ENCODE measurements around the gene HSPB7.

HSPB7 gene

GRCh38 chr1:15975805-15976680 is 41.8 kb downstream of the HSPB7 start, which contains the start of gene ZBTB17:
Gene ZBTB17, minus strand, starts transcription at chr1:15976101. Its CDS starts 27,606 bp downstream, at chr1:15948495.
- DNase-seq (ENCODE audit: low read depth), result peak; percentile 94

DNA sequence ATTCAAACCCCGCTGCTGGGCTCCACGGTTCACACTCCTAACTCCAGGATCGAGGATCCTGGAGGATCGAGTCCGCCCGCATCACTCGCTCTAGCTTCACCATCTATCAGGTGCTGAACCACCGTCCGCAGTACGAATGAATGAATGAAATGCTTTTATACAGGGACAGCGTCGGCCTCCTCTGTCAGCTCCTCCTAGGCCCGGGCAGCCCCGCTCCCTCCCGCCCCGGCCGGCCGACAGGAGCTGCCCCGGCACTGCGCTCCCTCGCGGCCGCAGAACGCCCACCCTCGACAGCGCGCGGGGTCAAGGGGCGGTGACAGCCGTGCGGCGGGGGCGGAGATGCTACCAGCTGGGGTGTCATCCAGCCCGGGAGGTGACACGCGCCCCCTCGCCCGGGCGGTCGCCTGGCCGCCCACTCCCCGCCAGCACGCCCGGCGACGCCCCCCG is 42.5 kb downstream of the HSPB7 start:
- peak; percentile 76 for DNase-seq (ENCODE audit: low read depth)

DNA sequence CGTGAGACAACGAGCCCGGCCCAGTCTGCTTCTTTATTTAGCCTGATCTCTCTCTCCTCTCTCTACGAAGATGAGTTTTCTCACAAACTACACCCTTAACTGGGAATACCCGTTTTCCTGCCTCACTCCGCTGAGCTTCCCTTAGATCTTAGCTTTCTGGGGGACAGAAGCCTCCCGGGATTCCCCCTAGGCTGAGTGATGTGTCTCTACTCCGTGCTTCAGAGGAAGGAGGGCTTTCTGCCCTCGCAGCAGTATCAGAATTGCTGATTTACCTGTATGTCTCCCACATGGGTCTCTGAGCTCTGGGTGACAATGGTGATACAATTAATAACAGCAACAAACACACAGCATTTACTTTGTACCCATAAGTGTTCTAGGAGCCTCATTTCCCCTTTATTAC is 43.0 kb downstream of the HSPB7 start:
- DNase-seq (ENCODE audit: low read depth), result no peak

- no peak for DNase-seq (ENCODE audit: low read depth)
Measured at GRCh38 chr1:15973772-15974171, 44.1 kb downstream of the HSPB7 start.

DNA sequence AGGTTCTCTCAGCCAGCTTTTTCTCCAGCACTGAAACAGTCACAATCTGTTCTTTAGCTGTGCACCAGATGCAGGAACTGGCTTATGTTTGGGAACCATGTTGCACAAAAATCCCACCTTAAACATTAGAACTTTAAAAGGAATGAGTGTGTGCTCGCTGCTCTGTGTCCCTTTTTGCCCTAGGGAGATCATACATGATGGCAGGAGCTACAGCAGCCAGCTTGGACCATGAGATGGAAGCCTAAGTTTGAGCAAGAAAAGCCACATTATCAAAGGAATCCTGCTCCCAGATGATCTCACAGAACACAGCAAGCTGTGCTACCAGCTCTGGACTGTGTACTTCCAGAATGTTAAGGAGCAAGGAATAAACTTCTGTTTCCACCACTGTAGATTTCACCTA is 45.4 kb downstream of the HSPB7 start:
- DNase-seq (ENCODE audit: low read depth), result no peak

- no peak for DNase-seq (ENCODE audit: low read depth)
Measured at GRCh38 chr1:15970911-15971310, 46.9 kb downstream of the HSPB7 start.

DNA sequence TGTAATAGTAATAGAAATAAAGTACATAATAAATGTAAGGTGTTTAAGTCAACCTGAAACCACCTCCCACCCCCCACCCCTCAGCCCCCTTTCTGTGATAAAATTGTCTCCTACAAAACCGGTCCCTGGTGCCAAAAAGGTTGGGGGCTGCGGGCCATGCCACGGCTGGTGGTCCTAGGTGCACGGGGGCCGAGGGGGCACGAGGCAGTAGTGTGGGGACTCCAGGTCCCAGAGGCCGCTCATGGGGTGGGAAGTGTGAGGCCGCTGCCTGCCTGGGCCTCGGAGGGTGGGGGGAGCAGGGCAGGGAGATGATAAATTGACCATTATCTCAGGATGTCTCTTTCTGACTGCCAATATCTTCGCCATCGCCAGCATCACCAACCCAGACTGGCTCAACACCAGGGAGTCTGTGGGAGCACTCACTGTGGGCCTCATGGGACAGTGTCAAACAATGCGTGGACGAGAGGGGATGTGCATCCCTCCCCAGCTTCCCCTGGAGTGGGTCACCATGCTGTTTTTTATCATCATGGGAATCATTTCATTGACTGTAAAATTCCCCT is 48.4 kb downstream of the HSPB7 start:
- no peak for DNase-seq (ENCODE audit: low read depth)

DNA sequence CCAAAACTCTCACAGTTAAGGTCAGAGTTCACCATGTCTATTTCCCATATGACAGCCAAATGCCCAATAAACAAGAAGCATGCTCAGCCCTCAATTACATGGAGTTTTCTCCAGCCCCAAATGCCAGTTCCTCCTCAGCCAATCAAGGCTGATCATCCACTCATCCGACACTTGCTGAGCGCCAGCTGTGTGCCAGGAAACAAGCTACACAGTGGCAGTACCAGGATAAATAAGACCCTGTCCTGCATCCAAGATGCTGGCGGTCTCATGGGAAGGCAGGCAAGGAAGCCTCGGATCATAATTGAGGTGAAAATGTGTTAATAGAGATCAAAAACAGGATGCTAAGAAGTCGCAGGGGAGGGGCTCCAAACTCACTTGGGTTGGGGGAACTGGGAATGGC is 49.7 kb downstream of the HSPB7 start:
- DNase-seq (ENCODE audit: low read depth), result no peak

GRCh38 chr1:15966956-15967344 is 50.9 kb downstream of the HSPB7 start:
- no peak for DNase-seq (ENCODE audit: low read depth)

DNA sequence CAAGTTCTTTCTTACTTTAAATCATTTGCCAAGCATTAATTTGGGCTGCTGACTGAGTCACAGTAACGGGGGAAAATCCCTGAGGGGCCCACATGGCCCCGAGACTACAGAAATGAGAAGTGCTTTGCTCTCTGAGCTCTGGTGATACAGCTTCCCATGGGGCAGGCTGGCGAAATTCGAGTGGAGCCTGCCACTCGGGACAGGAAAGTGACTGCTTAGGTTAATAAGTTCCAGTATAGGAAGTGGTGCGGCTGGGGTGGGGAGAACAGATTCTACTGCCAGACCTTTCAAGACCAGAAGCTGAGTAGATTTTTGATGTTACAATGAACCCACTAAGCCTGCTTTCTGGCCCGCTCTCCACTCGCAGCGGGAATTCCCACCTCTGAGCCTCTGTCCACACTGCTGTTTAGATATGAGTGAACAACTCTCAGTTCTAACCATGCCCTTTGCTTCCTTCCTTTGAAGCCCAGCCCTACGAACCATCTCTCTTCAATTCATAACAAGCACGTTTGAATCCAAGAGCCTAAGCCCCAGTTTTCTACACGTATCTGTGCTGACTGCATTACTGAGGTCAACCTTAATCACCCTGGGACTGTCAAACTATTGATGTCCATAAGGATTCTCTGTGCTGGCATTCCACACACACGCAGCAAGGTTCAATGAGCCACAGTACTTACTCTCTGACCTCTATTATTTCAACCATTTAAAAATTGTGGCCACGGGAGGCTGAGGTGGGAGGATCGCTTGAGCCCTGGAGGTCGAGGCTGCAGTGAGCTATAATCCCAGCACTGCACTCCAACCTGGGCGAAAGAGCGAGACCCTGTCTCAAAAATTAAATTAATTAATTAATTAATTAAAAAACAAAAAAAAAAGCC is 51.5 kb downstream of the HSPB7 start:
- peak; percentile 70 for DNase-seq (ENCODE audit: low read depth)

GRCh38 chr1:15965228-15965767 is 52.5 kb downstream of the HSPB7 start:
- DNase-seq (ENCODE audit: low read depth), result no peak

Measured in activated T-helper 9 cell treated with anti-CD3 and anti-CD28 coated beads, Interleukin-2, amount 50 U/mL, for 16 hours (primary cell).